Measurements from ENCODE around the gene CST9.

CST9 gene, protein sequence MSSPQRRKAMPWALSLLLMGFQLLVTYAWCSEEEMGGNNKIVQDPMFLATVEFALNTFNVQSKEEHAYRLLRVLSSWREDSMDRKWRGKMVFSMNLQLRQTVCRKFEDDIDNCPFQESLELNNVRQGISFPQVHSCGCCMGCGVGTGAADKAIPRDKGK

DNA sequence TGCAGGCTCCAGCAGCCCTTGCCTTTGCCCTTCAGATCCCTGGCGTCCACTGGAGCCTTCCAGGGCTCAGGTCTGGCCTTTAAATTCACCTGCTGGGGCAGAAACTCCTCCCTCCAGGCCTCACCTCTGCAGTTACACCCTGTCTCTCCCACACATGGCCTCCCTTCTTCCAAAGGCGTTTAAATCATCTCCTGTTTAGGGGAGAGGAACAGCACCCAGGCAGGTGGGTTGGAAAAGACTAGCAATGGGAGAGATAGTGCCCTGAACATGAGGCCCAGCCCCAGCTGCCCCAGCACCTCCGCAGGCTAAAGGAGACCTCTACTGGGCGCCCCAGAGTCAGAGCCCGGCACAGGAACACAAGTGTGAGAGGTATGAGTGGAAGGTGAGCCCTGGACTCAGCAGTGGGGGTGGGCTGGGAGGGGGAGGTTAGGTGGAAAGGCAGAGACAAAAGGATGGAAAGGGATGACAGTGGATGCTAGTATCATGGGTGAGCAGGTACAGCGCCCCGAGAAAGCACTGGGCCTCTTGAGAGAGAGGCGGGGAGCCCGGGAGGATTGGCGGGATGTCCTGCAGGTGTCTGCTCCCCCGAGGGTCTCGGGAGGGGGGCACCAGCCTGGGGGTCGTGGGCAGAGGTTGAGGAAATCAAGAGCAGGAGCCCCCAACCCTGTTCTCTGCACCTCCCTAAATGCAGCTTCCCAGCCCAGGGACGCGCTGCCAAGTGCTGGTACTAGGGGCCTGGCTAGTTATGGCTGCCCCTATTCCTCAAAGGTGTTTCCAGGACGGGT, at the start of gene CST9:
Gene CST9, minus strand, starts transcription at position 51 of the 785 bp plus-strand sequence. CDS start 53 bp downstream, outside the sequence.
- no peak for DNase-seq

GRCh38 chr20:23654717-23655116, 49.0 kb upstream of the CST9 start:
- no peak for DNase-seq

DNA sequence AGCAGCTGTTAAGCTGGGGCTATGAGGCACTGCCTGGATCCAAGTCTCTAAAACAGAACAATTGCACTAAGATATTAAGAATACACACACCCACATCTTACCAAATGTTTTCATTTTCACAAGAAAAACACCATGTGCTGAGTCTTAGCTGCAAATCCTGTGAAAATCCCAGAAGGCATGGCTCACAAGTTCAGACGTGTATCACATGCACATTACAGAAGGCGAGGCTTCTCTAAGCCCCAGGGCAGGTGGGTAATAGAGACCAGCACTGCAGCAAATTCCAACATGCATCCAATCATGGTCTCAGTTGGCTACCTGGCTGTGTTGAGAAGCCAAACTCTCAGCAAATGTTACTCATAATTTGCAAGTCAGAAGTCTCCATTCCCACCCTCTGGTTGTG, 48.3 kb upstream of the CST9 start:
- no peak for DNase-seq

DNA sequence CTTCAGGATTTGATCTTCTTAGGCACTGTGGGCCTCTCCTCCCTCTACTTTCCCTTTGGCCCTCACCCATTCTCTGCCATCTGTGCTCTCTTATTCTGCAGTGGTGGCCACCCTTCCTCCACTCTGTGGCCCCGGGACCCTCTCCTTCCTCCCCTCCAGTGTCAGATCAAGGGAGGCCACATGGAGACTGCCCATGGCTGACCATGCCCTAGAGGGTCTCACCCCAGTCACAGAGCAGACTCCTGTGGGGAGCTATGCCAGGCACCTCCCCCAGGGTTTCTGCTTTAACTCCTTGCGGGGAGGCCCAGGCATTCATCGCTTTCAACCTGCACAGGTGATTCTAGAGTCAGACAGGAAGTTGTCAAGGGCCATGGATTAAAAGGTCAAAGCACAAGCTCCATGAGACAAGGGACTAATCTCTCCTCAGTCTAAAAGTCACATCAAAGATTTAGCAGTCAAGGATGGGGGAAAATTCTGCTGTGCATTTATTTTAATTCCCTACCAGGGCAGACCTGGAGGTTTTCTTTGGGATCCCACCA, 47.8 kb upstream of the CST9 start:
- DNase-seq, result no peak

- no peak for DNase-seq
Observed at GRCh38 chr20:23652926-23653325, 47.2 kb upstream of the CST9 start.

GRCh38 chr20:23652371-23652770, 46.7 kb upstream of the CST9 start:
- peak; percentile 15 for DNase-seq

- no peak for DNase-seq
Observed at GRCh38 chr20:23651117-23651516, 45.4 kb upstream of the CST9 start.

DNA sequence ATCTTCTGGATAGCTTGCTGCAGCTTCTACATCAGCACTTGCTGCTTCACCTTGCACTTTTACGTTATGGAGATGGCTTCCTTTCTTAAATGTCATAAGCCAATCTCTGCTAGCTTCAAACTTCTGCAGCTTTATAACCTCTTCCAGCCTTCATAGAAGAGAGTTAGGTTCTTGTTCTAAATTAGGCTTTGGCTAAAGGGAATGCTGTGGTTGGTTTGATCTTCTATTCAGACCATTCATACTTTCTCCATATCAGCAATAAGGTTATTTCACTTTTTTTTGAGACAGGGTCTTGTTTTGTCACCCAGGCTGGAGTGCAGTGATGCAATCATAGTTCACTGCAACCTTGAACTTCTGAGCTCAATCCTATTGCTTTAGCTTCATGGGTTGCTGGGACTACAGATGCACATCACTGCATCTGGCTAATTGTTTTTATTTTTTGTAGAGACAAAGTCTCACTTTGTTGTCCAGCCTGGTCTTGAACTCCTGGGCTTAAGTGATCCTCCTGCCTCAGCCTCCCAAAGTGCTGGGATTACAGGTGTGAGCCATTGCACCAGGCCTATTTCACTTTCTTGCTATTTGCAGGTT, 44.2 kb upstream of the CST9 start:
- no peak for DNase-seq

DNA sequence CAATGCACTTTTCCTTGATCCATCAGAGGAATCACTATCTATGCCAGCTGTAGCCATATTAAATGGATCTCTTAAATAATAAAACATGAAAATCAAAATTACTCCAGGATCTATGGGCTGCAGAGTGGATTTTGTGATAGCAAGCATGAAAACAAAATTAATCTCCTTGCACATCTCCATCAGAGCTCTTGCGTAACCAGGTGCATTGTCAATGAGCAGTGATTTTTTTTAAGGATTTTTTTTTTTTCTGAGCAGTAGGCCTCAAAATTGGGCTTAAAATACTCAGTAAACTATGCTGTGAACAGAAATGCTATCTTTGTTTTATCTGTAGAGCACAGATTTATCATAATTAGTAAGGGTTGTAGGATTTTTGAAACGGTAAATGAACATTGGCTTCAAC, 43.5 kb upstream of the CST9 start:
- DNase-seq, result no peak

- DNase-seq, result no peak
Observed at GRCh38 chr20:23647346-23647745, 41.6 kb upstream of the CST9 start.

DNA sequence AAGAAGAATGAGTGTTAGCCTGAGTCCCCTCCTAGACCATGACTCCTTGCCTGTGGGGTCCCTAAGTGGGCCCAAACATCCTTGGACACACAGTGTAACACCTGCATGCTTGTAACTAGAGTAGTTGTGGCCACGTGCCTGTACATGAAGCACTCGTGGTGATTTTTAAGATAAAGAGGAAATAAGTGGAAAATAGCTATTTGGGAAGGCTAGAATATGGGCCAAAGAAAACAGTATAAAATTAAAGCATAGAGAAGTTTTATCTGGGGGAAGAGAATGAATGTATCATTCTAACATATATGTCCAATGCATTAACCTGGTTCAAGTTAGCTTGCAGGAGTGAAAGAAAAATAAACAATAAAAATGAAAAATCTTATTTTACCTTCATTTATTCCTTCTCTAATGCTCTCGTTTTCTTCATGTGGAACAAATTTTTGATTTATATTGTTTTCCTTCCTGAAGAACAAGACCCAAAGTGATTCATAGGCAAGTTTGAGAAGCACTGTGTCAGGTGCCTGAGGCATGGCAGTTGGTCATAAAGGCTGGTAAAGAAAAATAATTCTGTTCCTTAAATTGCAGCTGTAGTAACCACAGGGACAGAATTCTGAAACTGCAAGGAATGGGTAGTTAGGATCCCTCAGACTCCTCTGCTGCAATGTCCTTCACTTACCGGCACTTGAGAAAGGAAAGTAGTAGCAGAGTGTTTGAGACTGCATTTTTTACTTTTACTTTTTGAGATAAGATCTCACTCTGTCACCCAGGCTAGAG, 40.6 kb upstream of the CST9 start:
- DNase-seq, result peak; percentile 24

- no peak for DNase-seq
Observed at GRCh38 chr20:23645575-23645974, 39.9 kb upstream of the CST9 start.

GRCh38 chr20:23644164-23644563, 38.4 kb upstream of the CST9 start:
- DNase-seq, result no peak

DNA sequence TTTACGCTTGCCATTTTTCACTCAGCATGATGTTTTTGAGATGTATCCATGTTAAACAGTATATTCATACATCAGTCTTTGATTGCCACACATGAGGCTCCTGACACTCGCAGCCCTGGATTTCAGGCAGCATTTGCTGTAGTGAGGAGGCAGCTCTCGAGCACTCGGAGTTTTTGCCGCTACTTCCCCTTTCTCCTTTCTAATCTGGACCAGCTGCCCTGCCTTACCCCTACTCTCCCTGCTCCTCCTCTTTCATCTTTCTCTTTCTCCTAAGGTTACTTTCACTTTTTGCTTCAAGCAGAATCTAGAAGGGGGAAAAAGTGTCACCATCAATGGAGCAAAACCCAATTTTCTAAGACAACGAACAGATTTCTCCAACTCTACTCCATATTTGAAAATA, 37.9 kb upstream of the CST9 start:
- no peak for DNase-seq

DNA sequence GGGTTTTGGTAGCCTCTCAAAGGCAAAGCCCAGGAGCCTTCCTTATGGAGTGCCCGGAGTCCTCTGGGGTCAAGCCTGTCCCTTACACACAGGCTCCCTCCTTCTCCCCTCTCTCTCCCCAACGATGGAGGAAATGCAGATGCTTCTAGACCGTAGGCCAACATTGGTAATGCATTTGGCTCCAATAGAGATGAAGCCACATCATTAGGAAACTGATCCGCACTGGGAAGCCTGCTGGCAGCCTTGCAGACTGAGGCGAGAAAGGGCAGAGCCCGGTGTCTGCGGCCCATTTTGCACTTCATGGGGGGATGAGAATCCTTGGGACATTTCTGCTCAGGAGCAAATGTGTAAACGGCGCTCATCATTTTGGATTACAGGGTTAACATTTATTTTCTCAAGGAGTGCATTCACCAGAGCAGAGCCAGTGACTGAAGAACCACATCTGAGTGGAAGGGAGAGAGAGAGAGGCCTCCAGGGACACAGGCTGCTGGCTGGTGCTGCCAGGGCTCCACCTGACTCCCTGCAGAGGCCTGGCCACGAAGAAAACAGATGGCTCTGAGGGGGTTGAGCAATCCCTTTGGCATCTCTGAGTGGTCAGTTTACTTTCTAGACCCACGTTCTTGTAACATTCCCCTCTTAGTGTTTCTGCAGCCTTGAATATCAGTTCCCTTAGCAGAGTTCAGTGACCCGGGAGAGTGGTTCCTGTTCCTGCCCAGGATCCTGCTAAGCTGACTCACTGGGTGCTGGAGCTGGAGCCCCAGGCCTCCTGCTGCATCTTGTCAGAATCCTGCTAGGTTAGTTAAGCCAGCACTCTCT, 36.4 kb upstream of the CST9 start:
- peak; percentile 91 for DNase-seq

DNA sequence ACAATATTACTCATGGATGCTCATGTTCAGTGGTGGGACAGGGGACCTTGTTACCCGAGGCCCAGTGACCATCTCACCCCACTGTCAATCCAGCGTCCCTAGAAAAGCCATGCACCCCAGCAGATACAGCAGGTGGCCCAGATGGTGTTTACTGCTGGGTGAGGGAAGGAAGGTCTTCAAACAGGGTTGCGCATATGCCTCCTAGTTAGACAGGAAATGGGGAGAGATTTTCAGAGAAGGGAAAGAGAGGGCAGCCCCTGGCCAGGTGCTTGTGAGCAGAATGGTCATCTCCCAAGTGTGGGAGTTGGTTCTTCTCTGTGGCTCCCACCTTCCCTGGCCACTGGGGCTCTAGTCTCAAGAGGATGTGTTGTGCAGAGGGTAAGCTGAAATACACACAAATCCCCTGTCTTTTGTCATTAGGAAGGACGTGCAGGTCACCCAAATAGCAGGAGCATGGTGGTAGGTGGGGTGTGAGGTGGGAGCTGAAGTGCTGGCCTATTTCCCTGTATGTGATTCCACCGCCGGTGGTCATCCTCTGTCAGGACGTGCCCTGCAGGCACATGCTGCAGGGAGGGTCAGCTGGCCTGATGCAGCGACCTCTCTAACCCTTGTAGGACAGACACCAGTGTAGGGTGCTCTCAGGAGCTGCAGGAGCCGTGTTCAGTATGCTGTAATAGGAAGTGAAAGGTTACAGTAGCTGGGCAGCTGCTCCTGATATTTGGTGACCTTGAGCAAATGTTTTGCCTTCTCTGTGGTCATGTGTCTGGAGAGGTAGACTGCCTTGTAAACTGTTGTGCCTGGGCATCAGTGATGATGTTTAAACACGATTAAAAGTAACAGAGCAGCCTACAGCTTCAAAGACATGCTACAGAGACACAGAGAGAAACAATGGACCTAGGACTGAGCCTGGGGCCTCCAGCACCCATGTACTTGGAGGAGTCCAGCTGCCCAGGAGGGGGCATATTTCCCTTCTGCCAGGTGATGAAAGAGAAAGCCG, 35.3 kb upstream of the CST9 start:
- DNase-seq, result no peak

DNA sequence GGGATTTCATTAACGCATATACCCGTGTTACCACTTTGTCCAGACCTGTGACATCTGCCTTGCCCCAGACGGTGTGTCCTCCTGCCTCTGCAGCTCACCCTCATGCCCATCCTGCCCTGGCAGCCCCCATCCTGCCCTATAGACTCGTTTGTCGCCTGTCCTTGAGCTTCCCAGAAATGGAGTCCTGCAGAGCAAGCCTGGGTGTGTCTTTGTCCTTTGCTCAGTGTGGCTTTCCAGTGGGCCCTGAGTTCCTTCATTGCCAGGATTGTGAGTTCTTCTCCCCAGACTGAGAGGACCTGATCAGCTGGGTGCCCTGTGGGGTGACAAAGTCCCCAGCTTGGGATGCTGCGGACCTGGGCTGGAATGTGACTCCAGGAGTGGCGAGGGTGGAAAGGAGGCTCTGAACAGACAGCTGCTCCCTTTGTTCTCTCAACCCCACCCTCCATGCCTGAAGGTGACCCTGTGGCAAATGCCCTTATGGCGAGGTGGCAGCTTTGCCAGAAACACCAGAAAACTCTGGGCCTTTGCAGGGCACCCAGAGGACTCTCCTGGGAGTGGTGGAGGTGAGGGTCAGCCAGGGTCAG, 34.4 kb upstream of the CST9 start:
- no peak for DNase-seq

DNA sequence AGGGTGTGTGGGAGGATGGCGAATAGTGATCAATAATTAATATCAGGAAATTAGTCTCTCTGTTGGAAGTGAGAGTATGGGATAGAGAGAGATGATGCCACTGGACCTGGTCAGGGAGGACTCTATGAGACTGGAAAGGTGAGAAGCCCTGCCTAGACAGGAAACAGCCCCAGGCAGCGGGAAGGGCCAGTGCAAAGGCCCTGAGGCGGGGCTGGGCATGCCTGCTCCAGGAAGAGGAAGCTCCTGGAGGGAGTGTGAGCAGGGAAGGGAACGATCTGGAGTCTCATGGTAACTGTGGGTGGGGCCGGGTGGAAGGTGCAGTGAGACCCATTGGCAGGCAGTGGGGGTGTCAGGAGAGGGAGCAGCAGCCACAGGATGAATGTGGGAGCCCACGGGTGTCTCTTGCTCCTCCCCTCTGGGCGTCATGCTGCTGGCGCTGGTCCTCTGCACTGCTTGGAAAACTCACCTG, 33.8 kb upstream of the CST9 start:
- no peak for DNase-seq

DNA sequence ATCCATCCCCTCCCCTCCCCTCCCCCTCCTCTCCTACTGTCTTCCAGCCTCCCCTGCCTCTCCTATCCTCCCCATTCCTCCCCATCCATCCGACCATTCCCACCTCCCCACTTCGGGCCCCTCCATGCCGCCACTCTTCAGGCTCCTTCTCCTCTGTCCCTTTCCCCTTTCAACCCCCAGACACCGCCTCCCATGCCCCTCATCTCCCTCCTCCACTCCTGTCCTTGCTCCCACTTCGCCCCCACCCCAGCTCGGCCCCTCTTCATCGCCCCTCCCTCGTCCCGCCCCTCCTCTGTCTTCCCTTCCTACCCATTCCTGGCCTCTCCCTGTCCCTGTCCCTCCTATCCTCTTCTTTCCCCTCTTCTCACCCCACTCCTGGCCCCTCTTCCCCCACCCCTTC, 32.6 kb upstream of the CST9 start:
- DNase-seq, result no peak
